DOHH2 (cell line): Measurements from ENCODE around the gene ANKRD37.

ENCODE experiments used
- EZH2phosphoT487 ChIP-seq: fragments of 200-600 bp; sonication (generic); IDR thresholded peaks from 2 replicates; pipeline ENCODE4 v1.6.1; 2017; ENCODE audit warnings: borderline replicate concordance, mild to moderate bottlenecking, antibody characterized with exemption, low read length, moderate library complexity, mixed read lengths
- TF ChIP-seq, protein P1 (sequence below): fragments of 200-600 bp; sonication (generic); IDR thresholded peaks from one replicate; pipeline ENCODE4 v1.5.1; 2014; ENCODE audit warnings: antibody characterized with exemption, mild to moderate bottlenecking, low read depth, low read length; ENCODE audit not compliant: poor library complexity, severe bottlenecking

DNA sequence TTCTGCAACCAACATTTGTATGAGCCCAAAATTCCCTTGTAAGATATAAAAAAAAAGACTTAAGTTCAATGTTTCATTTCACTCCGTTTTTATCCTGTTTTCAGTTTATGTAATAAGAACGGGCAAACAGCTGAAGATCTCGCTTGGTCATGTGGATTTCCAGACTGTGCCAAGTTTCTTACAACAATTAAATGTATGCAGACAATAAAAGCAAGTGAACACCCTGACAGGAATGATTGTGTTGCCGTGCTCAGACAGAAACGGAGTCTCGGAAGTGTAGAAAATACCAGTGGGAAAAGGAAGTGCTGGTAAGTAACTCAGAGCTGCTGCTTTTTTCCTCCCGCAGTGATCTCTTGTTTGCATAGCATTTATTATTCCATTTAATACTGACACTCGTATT is 2.8 kb downstream of the ANKRD37 start:
- TF ChIP-seq, protein P1, sequence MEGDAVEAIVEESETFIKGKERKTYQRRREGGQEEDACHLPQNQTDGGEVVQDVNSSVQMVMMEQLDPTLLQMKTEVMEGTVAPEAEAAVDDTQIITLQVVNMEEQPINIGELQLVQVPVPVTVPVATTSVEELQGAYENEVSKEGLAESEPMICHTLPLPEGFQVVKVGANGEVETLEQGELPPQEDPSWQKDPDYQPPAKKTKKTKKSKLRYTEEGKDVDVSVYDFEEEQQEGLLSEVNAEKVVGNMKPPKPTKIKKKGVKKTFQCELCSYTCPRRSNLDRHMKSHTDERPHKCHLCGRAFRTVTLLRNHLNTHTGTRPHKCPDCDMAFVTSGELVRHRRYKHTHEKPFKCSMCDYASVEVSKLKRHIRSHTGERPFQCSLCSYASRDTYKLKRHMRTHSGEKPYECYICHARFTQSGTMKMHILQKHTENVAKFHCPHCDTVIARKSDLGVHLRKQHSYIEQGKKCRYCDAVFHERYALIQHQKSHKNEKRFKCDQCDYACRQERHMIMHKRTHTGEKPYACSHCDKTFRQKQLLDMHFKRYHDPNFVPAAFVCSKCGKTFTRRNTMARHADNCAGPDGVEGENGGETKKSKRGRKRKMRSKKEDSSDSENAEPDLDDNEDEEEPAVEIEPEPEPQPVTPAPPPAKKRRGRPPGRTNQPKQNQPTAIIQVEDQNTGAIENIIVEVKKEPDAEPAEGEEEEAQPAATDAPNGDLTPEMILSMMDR = no peak
- TF ChIP-seq EZH2phosphoT487 = no peak
